ENCODE measurements around the gene VPS37D. TPM values are rescaled to one million over a fixed set of nuclear protein-coding genes. Genes with fewer than 3 reads are reported as not detected.
"Not testable (repeated sequence)": the region's sequence is repeated elsewhere in the genome, so short reads cannot be mapped to it uniquely, and the experiment has no call there.

Gene VPS37D
- polyA plus RNA-seq, 1 donor (not counting 4 experiments of a cell fraction or from before 2014, with no cell fraction given): 0.81 TPM

- no peak overlapping the region for H3K9ac ChIP-seq (ENCODE audit: control insufficient read depth, extremely low read depth, insufficient read depth, low read length)
- H3K79me2 ChIP-seq (ENCODE audit: control insufficient read depth, insufficient read depth, low read length): no peaks in the 10 kb centered on the region
- H3K9me3 ChIP-seq (ENCODE audit: control insufficient read depth, low read depth, low read length): no peaks in the 10 kb centered on the region
- peaks cover 5% of the 10 kb centered on the region for H3K4me1 ChIP-seq (ENCODE audit: control insufficient read depth, extremely low read depth, insufficient read depth, low read length)
- H4K20me1 ChIP-seq (ENCODE audit: control insufficient read depth, extremely low read depth, insufficient read depth, low read length): no peaks in the 10 kb centered on the region
- no peak overlapping the region for H3K27ac ChIP-seq (ENCODE audit: control insufficient read depth, insufficient read depth, low read length)
- dilution Hi-C loops (cut with MboI; ENCODE audit: extremely low pct_ligation_motif_present, low sequenced_read_pairs): no loop called here
- H3K27me3 ChIP-seq (ENCODE audit: control insufficient read depth, extremely low read depth, insufficient read depth, low read length): peaks cover 41% of the 10 kb centered on the region
- FAIRE-seq: no peak
- no peaks in the 10 kb centered on the region for H3K36me3 ChIP-seq (ENCODE audit: control insufficient read depth in 2 of 2, extremely low read depth in 1 of 2, insufficient read depth in 2 of 2, low read length in 2 of 2)
- H3K4me3 ChIP-seq (ENCODE audit: control insufficient read depth in 2 of 3, extremely low read depth in 1 of 3, insufficient read depth in 2 of 3, low read depth in 1 of 3, low read length in 3 of 3): no peak overlapping the region
- H2AFZ ChIP-seq (ENCODE audit: control insufficient read depth, low read length): no peak overlapping the region
- H3K4me2 ChIP-seq (ENCODE audit: control insufficient read depth, extremely low read depth, insufficient read depth, low read depth, low read length): no peak overlapping the region
- no peak for TF ChIP-seq CTCF (optimal IDR thresholded peaks at IDR 0.05 in 1 of 3, IDR thresholded peaks at IDR 0.05 in 1 of 3, conservative IDR thresholded peaks at IDR 0.05 in 1 of 3; ENCODE audit: extremely low read depth in 1 of 3, insufficient read depth in 2 of 3, low read length in 3 of 3)
- TF ChIP-seq EZH2 (IDR thresholded peaks at IDR 0.05; ENCODE audit: low read length): no peak
- no peaks in the 10 kb centered on the region for H3K9me1 ChIP-seq (ENCODE audit: control insufficient read depth, extremely low read depth, insufficient read depth, low read length)
- no peak for DNase-seq (ENCODE audit: low read depth, low spot score)
Observed at GRCh38 chr7:73650524-73650923, 17.1 kb upstream of the VPS37D start.

DNA sequence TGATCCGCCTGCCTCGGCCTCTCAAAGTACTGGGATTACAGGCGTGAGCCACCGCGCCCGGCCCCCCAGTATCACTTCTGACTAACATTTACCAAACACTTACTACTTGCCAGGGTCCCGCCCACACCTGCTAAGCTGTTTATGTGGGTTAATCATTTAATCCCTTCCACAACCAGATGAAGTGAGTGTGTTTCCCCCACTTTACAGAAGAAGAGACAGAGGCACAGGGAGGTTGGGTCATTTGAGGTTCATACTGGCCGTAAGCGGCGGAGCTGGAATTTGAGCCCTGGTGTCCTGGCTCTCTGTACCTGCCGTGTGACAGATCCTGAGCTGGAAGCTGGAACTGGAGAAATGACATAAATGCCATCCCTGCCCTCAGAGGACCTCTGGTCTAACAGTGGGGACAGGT, 15.1 kb upstream of the VPS37D start:
- Histone ChIP-seq H3K9ac (ENCODE audit: control insufficient read depth, extremely low read depth, insufficient read depth, low read length) (no peak overlapping the region), H3K36me3 (ENCODE audit: control insufficient read depth in 2 of 2, extremely low read depth in 1 of 2, insufficient read depth in 2 of 2, low read length in 2 of 2) (no peaks in the 10 kb centered on the region), H3K9me3 (ENCODE audit: control insufficient read depth, low read depth, low read length) (no peaks in the 10 kb centered on the region), H3K4me2 (ENCODE audit: control insufficient read depth, extremely low read depth, insufficient read depth, low read depth, low read length) (no peak overlapping the region), H3K9me1 (ENCODE audit: control insufficient read depth, extremely low read depth, insufficient read depth, low read length) (no peaks in the 10 kb centered on the region), H3K4me3 (ENCODE audit: control insufficient read depth in 2 of 3, extremely low read depth in 1 of 3, insufficient read depth in 2 of 3, low read depth in 1 of 3, low read length in 3 of 3) (no peak overlapping the region), H3K4me1 (ENCODE audit: control insufficient read depth, extremely low read depth, insufficient read depth, low read length) (no peaks in the 10 kb centered on the region), H4K20me1 (ENCODE audit: control insufficient read depth, extremely low read depth, insufficient read depth, low read length) (no peaks in the 10 kb centered on the region), H3K79me2 (ENCODE audit: control insufficient read depth, insufficient read depth, low read length) (no peaks in the 10 kb centered on the region), H3K27me3 (ENCODE audit: control insufficient read depth, extremely low read depth, insufficient read depth, low read length) (peaks cover 23% of the 10 kb centered on the region), H3K27ac (ENCODE audit: control insufficient read depth, insufficient read depth, low read length) (no peak overlapping the region), H2AFZ (ENCODE audit: control insufficient read depth, low read length) (no peak overlapping the region)
- dilution Hi-C loops (cut with MboI; ENCODE audit: extremely low pct_ligation_motif_present, low sequenced_read_pairs): no loop called here
- TF ChIP-seq CTCF (optimal IDR thresholded peaks at IDR 0.05 in 1 of 3, IDR thresholded peaks at IDR 0.05 in 1 of 3, conservative IDR thresholded peaks at IDR 0.05 in 1 of 3; ENCODE audit: extremely low read depth in 1 of 3, insufficient read depth in 2 of 3, low read length in 3 of 3) (no peak), EZH2 (IDR thresholded peaks at IDR 0.05; ENCODE audit: low read length) (no peak)
- FAIRE-seq (no peak), DNase-seq (ENCODE audit: low read depth, low spot score) (no peak)

GRCh38 chr7:73655309-73655708, 12.3 kb upstream of the VPS37D start:
- H3K27ac ChIP-seq (ENCODE audit: control insufficient read depth, insufficient read depth, low read length); H3K9me1 ChIP-seq (ENCODE audit: control insufficient read depth, extremely low read depth, insufficient read depth, low read length); H4K20me1 ChIP-seq (ENCODE audit: control insufficient read depth, extremely low read depth, insufficient read depth, low read length); FAIRE-seq; H3K9me3 ChIP-seq (ENCODE audit: control insufficient read depth, low read depth, low read length); H3K4me1 ChIP-seq (ENCODE audit: control insufficient read depth, extremely low read depth, insufficient read depth, low read length); dilution Hi-C loops (cut with MboI; ENCODE audit: extremely low pct_ligation_motif_present, low sequenced_read_pairs); H3K4me3 ChIP-seq (ENCODE audit: control insufficient read depth in 2 of 3, extremely low read depth in 1 of 3, insufficient read depth in 2 of 3, low read depth in 1 of 3, low read length in 3 of 3); DNase-seq (ENCODE audit: low read depth, low spot score); H3K36me3 ChIP-seq (ENCODE audit: control insufficient read depth in 2 of 2, extremely low read depth in 1 of 2, insufficient read depth in 2 of 2, low read length in 2 of 2); H3K79me2 ChIP-seq (ENCODE audit: control insufficient read depth, insufficient read depth, low read length); H3K4me2 ChIP-seq (ENCODE audit: control insufficient read depth, extremely low read depth, insufficient read depth, low read depth, low read length); H3K9ac ChIP-seq (ENCODE audit: control insufficient read depth, extremely low read depth, insufficient read depth, low read length); H2AFZ ChIP-seq (ENCODE audit: control insufficient read depth, low read length); H3K27me3 ChIP-seq (ENCODE audit: control insufficient read depth, extremely low read depth, insufficient read depth, low read length): not testable (repeated sequence)
